HG02763 (cell line): Measurements from ENCODE around the gene ADIPOR2.

ENCODE experiments used
- ATAC-seq: cut with Tn5 transposase; IDR thresholded peaks from one replicate; pipeline ENCODE4 v1.9.1; 2021; ENCODE audit warnings: mild to moderate bottlenecking, moderate library complexity; ENCODE audit not compliant: unreplicated experiment

Gene ADIPOR2

GRCh38 chr12:1797011-1797901 is 106.4 kb downstream of the ADIPOR2 start:
- ATAC-seq, result no peak

- no peak for ATAC-seq
Observed at GRCh38 chr12:1797991-1798640, 107.2 kb downstream of the ADIPOR2 start.

DNA sequence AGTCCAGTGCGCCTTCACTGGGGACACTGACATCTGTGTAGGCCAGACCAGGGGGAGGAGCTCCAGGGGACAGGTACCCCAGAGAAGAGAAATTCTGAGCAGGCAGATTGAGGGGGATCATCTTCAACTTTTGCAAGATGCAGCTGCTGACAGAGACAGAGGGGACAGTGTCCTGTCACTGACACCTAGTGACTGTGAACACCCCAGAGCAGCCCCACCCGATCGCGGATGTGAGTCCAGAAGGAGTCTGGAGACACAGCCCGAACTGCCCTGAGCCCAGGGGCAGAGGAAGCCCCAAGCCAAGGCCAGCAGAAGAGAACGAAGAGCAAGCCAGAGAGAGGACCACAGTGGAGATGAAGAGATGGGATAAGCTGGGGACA is 107.8 kb downstream of the ADIPOR2 start:
- no peak for ATAC-seq

- no peak for ATAC-seq
Observed at GRCh38 chr12:1799051-1799881, 108.4 kb downstream of the ADIPOR2 start.

GRCh38 chr12:1799882-1800400 is 109.1 kb downstream of the ADIPOR2 start:
- ATAC-seq, result no peak

- no peak for ATAC-seq
Observed at GRCh38 chr12:1800401-1801302, 109.8 kb downstream of the ADIPOR2 start.

GRCh38 chr12:1801303-1801975 is 110.6 kb downstream of the ADIPOR2 start:
- no peak for ATAC-seq

GRCh38 chr12:1803736-1804135 is 112.9 kb downstream of the ADIPOR2 start:
- no peak for ATAC-seq

GRCh38 chr12:1804545-1805332 is 113.9 kb downstream of the ADIPOR2 start:
- peak; percentile 89 for ATAC-seq

GRCh38 chr12:1805441-1806081 is 114.7 kb downstream of the ADIPOR2 start:
- no peak for ATAC-seq

DNA sequence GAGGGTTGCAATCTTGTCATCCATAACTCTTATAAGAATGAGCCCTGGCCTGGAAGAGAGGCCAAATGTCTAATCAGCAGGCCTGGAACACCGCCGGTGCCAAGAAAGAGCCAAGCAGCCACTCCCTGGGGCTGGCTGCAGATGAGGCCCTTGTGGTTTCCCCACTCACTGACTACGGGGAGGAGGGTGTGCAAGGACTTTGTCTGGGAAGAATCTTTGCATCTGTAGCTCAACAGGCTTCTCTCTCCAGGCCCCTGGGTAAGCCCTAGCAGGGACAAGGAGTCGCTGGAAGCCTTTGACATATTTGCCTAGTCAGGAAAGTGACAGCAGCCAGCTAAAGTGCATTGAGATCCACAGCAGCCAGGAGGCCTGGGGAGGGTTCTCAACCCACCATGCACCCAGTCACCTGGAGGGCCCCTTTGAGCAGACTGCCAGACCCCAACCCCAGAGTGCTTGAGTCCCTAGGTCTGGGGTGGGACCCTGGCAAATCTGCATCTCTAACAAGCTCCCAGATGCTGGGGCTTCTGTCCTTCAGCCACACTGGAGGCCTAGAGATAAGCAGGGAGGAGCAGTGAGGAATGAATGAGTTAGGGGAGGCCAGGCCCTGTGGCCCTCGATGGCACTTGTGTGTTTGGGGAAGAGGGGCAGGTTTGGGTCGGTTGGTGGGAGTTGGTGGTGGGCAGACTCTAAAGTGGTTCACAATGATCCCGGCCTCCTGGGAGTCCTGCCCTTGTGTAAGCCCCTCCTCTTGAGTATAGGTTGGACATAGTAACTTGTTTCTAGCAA is 115.6 kb downstream of the ADIPOR2 start:
- ATAC-seq, result no peak

DNA sequence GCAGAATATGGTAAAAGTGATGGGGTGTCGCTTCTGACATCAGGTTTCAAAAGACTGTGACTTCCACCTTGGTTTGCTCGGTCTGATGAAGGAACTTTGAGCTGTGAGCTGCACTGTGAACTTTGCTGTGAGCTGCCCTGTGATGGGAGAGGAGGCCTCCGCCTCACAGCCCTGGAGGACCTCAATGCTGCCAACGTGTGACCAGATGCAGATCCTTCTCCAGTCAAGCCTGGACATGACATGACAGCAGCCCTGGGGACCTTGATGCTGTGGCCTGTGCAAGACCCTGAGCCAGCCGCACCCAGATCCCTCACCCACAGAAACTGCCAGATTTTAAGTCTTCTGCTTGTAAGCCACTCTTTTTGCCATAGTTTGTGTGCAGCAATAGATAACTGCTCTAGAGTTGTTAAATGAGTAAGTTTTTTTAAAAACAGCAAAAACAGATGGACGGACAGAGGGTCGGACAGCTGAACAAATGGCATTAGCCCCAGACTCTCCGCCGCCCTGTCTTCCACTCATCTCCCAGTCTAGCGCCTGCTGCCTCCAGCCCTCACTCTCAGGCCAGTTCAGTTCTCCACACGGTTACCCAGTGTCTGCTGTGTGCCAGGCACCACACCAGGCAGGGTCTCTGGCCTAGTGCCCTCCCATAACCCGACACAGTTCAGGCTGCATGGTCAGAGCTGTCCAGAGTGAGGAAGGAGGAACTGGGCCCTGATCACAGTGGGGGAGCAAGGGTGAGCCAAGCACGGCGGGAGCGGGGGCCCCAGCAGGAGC is 116.4 kb downstream of the ADIPOR2 start:
- no peak for ATAC-seq

DNA sequence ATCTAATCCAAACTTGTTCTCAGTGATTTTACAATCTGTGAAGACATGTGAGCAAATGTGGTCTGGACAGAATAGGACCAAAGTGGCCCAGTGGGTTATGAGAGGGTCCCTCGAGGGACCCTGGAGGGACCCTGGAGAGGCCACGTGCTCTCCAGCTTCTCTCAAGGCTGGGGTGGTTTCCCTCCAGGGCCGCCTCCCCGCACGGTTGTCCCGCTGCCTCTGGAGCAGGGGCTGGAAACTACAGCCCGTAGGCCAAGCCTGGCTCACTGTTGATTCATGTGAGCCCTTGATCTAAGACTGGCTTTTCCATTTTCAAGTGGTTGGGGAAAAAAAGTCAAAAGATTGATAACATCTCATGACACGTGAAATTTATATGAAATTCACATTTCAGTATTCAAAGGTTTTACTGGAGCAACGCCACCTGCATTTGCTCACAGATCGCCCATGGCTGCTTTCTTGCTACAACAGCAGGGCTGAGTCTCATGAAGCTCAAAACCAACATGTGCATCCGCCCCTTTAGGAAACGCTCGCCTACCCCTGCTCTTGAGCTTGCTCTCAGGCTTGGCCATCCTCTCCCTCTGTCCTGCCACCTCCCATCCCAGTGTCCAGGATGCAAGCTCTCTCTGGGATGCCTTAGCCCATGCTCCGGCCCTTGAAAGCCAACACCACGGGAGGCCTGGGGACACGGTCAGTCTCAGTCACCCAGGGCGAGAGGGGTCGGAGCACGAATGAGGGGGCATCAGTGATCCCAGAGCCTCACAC is 117.3 kb downstream of the ADIPOR2 start:
- ATAC-seq, result no peak

DNA sequence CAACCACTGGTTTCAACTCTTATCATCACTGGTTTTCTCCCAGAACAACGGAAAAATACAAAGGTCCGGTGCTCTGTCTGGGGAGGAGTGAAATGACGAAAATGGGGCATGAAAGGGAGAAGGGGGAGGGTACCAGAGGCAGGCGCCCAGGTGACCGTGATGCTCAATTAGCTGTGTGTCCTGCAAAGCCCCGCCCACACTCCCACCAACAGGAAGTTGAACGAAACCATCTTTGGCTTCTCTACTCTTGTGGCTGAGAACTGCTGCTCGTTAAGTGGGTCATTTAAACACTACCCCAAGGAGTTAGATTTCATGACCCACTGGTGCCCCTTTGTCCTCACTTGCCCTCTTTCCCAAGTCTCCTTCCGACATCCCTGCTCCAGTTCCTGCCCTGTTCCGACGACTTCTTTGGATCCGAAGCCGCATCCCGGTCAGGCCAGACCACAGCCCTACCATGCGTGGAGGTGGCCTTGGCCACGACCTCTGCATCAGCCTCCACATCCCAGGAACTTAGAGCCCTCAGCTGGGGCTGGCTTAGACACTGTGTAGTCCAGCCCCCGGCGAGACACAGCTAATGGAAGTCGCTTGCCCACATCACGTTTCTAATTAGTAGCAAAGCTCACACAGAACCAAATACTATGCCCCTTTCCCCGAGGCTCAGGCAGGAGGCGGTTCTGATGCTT is 118.1 kb downstream of the ADIPOR2 start:
- no peak for ATAC-seq

DNA sequence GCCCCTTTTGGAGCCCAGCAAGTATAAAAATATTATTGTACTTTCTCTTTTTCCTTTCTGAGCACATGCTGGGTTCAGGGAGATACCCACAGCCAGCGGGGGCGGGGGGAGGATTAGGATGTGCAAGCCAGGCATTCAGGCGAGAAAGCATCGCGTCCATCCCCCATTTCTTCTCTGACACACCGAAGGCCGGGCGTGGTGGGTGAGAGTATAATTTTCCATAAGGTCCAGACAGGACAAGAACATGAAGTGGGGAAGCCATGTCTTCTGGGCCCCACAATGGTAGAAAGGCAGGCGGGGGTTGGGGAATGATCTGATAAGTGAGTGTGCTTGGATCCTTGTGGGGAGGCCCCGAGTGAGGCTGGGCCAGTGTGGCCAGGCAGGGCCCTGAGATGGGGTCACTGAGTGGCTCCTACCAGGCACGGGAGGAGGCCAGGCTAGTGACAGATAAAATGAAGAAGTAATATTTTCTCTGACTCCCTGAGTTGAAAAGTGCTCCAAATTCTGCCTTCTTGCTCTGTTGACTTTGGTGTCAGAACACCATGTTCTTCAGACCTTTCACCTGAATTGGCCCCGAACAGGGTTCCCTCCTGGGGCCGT is 118.8 kb downstream of the ADIPOR2 start:
- ATAC-seq, result no peak
